Measurements from ENCODE around the gene RIC8A. TPM values are rescaled to one million over a fixed set of nuclear protein-coding genes. Genes with fewer than 3 reads are reported as not detected.

RIC8A gene
- polyA plus RNA-seq, 3 donors: 82.3 to 91.5 (median 90.5) TPM

Other genes starting within 250 kb of the RIC8A start
- 1 to 10 TPM in 2 of 3 donors, under 1 TPM in 1; 0.56 to 1.5 (median 1.3) TPM for gene SCGB1C1, start 14.6 kb upstream of the RIC8A start, polyA plus RNA-seq (ENCODE audit: insufficient read length in 3 of 3)
- gene BET1L, start 309 bp upstream of the RIC8A start, polyA plus RNA-seq (ENCODE audit: insufficient read length in 3 of 3): 10 to 100 TPM; 46.2 to 51.5 (median 48.6) TPM
- 10 to 100 TPM; 30.6 to 42.3 (median 38.4) TPM for gene SIRT3, start 28.6 kb downstream of the RIC8A start, polyA plus RNA-seq (ENCODE audit: insufficient read length in 3 of 3)
- 100 to 1,000 TPM; 123 to 167 (median 143) TPM for gene PSMD13, start 29.3 kb downstream of the RIC8A start, polyA plus RNA-seq (ENCODE audit: insufficient read length in 3 of 3)
- under 1 TPM; 0.40 to 0.86 (median 0.47) TPM for gene NLRP6, start 70.7 kb downstream of the RIC8A start, polyA plus RNA-seq (ENCODE audit: insufficient read length in 3 of 3)
- gene PGGHG, start 81.4 kb downstream of the RIC8A start, polyA plus RNA-seq (ENCODE audit: insufficient read length in 3 of 3): 10 to 100 TPM; 21.5 to 27.7 (median 22.2) TPM
- under 1 TPM; 0.23 to 0.87 (median 0.62) TPM for gene IFITM5, start 91.8 kb downstream of the RIC8A start, polyA plus RNA-seq (ENCODE audit: insufficient read length in 3 of 3)
- gene IFITM2, start 100.1 kb downstream of the RIC8A start, polyA plus RNA-seq (ENCODE audit: insufficient read length in 3 of 3): 100 to 1,000 TPM; 212 to 269 (median 215) TPM
- 10 to 100 TPM; 32.2 to 44.9 (median 33.7) TPM for gene IFITM1, start 106.3 kb downstream of the RIC8A start, polyA plus RNA-seq (ENCODE audit: insufficient read length in 3 of 3)
- gene IFITM3, start 113.2 kb downstream of the RIC8A start, polyA plus RNA-seq (ENCODE audit: insufficient read length in 3 of 3): 100 to 1,000 TPM; 359 to 402 (median 395) TPM
- 10 to 100 TPM; 77.7 to 93.4 (median 87.2) TPM for gene B4GALNT4, start 161.8 kb downstream of the RIC8A start, polyA plus RNA-seq (ENCODE audit: insufficient read length in 3 of 3)
- 1 to 10 TPM; 6.5 to 7.0 (median 6.7) TPM for gene PKP3, start 186.5 kb downstream of the RIC8A start, polyA plus RNA-seq (ENCODE audit: insufficient read length in 3 of 3)
- gene SIGIRR, start 207.3 kb downstream of the RIC8A start, polyA plus RNA-seq (ENCODE audit: insufficient read length in 3 of 3): 10 to 100 TPM; 49.6 to 61.7 (median 61.5) TPM
- gene ANO9, start 234.3 kb downstream of the RIC8A start, polyA plus RNA-seq (ENCODE audit: insufficient read length in 3 of 3): 10 to 100 TPM; 11.2 to 17.4 (median 14.2) TPM
- gene PTDSS2, start 242.6 kb downstream of the RIC8A start, polyA plus RNA-seq (ENCODE audit: insufficient read length in 3 of 3): 10 to 100 TPM; 40.0 to 44.9 (median 41.2) TPM